Measurements from ENCODE around the gene NSUN2.

The NSUN2 gene

GRCh38 chr5:6556089-6556801 is 76.6 kb downstream of the NSUN2 start:
- no peak for DNase-seq (ENCODE audit: low spot score)

DNA sequence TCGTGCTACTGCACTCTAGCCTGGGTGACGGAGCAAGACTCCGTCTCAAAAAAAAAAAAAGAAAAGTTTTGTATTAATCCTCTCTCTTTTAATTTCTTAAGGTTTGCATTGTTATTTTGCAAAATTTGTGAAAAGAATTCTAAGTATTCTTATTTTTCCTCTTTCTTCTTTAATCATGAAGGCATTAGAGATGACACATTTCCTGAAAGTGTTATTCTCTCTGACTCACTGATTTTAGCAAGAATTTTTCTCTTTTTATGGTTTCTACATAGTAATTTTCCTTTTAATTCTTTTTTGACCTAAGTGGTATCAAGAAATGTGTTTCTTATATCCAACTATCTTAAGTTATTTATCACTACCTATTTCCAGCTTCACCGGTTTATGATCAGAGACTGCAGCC is 78.0 kb downstream of the NSUN2 start:
- no peak for DNase-seq (ENCODE audit: low spot score)

GRCh38 chr5:6553972-6554371 is 78.9 kb downstream of the NSUN2 start:
- DNase-seq (ENCODE audit: low spot score): no peak

DNA sequence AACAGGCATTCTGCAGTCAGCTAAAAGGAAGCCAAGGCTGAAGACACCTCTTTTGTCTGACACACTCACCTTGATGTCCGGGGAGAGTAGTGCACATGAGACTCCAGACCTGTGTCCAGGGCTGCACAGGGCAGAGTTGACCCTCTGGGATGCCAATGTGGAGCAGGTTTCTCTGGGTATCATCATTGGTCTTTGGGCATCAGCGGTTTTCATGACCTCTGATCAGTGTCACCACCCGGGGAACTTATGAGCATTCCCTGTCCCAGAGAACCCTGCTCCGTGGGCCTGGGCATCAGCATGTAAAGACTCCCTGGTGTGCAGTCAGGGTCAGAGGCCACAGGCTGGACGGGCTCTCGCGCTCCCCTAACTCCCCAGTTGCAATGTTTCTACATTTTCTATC is 80.2 kb downstream of the NSUN2 start:
- no peak for DNase-seq (ENCODE audit: low spot score)

- DNase-seq (ENCODE audit: low spot score): no peak
Measured at GRCh38 chr5:6551955-6552313, 80.9 kb downstream of the NSUN2 start.

GRCh38 chr5:6551287-6551954 is 81.4 kb downstream of the NSUN2 start:
- DNase-seq (ENCODE audit: low spot score): no peak

GRCh38 chr5:6550628-6551027 is 82.2 kb downstream of the NSUN2 start:
- no peak for DNase-seq (ENCODE audit: low spot score)
